ENCODE measurements around the gene CARD18.

Gene CARD18

GRCh38 chr11:105139669-105140068 is at the start of gene CARD18:
TSS of gene CARD18 (minus strand) at chr11:105139769. CDS start at chr11:105139726, 43 bp downstream.
- DNase-seq (ENCODE audit: low read depth, low spot score), result no peak

- DNase-seq (ENCODE audit: low read depth, low spot score), result no peak
These were observed 44.4 kb upstream of the CARD18 start for GRCh38 chr11:105183987-105184386.

- no peak for DNase-seq (ENCODE audit: low read depth, low spot score)
These were observed 43.9 kb upstream of the CARD18 start for GRCh38 chr11:105183426-105183825.

- no peak for DNase-seq (ENCODE audit: low read depth, low spot score)
These were observed 42.0 kb upstream of the CARD18 start for GRCh38 chr11:105181521-105181920.

GRCh38 chr11:105181100-105181499 is 41.5 kb upstream of the CARD18 start:
- DNase-seq (ENCODE audit: low read depth, low spot score), result no peak

- DNase-seq (ENCODE audit: low read depth, low spot score), result no peak
These were observed 40.1 kb upstream of the CARD18 start for GRCh38 chr11:105179542-105180278.

- DNase-seq (ENCODE audit: low read depth, low spot score), result no peak
These were observed 38.1 kb upstream of the CARD18 start for GRCh38 chr11:105177658-105178057.

- no peak for DNase-seq (ENCODE audit: low read depth, low spot score)
These were observed 28.9 kb upstream of the CARD18 start for GRCh38 chr11:105168457-105168856.

- DNase-seq (ENCODE audit: low read depth, low spot score), result no peak
These were observed 27.7 kb upstream of the CARD18 start for GRCh38 chr11:105167244-105167643.

- no peak for DNase-seq (ENCODE audit: low read depth, low spot score)
These were observed 24.6 kb upstream of the CARD18 start for GRCh38 chr11:105164208-105164607.

GRCh38 chr11:105162506-105162905 is 22.9 kb upstream of the CARD18 start:
- DNase-seq (ENCODE audit: low read depth, low spot score), result no peak

GRCh38 chr11:105158436-105158835 is 18.9 kb upstream of the CARD18 start:
- DNase-seq (ENCODE audit: low read depth, low spot score), result no peak

GRCh38 chr11:105156720-105157119 is 17.2 kb upstream of the CARD18 start:
- DNase-seq (ENCODE audit: low read depth, low spot score), result no peak

GRCh38 chr11:105156231-105156630 is 16.7 kb upstream of the CARD18 start:
- no peak for DNase-seq (ENCODE audit: low read depth, low spot score)

- DNase-seq (ENCODE audit: low read depth, low spot score), result no peak
These were observed 16.1 kb upstream of the CARD18 start for GRCh38 chr11:105155679-105156078.

- DNase-seq (ENCODE audit: low read depth, low spot score), result no peak
These were observed 13.8 kb upstream of the CARD18 start for GRCh38 chr11:105153392-105153791.

- no peak for DNase-seq (ENCODE audit: low read depth, low spot score)
These were observed 13.0 kb upstream of the CARD18 start for GRCh38 chr11:105152560-105152959.

- no peak for DNase-seq (ENCODE audit: low read depth, low spot score)
These were observed 12.5 kb upstream of the CARD18 start for GRCh38 chr11:105152021-105152512.

GRCh38 chr11:105149477-105149876 is 9.9 kb upstream of the CARD18 start:
- no peak for DNase-seq (ENCODE audit: low read depth, low spot score)

GRCh38 chr11:105148241-105148640 is 8.7 kb upstream of the CARD18 start:
- DNase-seq (ENCODE audit: low read depth, low spot score), result no peak

- no peak for DNase-seq (ENCODE audit: low read depth, low spot score)
These were observed 5.3 kb upstream of the CARD18 start for GRCh38 chr11:105144887-105145286.

GRCh38 chr11:105142167-105142566 is 2.6 kb upstream of the CARD18 start:
- DNase-seq (ENCODE audit: low read depth, low spot score), result no peak

- DNase-seq (ENCODE audit: low read depth, low spot score), result no peak
These were observed 2.3 kb downstream of the CARD18 start for GRCh38 chr11:105137286-105137685.

- no peak for DNase-seq (ENCODE audit: low read depth, low spot score)
These were observed 3.7 kb downstream of the CARD18 start for GRCh38 chr11:105135883-105136282.
